Endometrium (tissue), 2 donors: ENCODE results near the gene MIA2.
A peak's percentile ranks its signal among the peaks of the same experiment; 100 is the strongest.

Source experiments
- FAIRE-seq: peaks from 2 replicates; lab custom pipeline; 2012; peaks lifted over from hg19 to GRCh38; lab: Jason Lieb, UNC
- donor health status: control.
- donor health status: control.

Gene MIA2

GRCh38 chr14:39384177-39384576 is 150.5 kb downstream of the MIA2 start:
- no peak for FAIRE-seq

- FAIRE-seq = no peak
Observed at GRCh38 chr14:39393289-39393688, 159.6 kb downstream of the MIA2 start.

GRCh38 chr14:39395555-39396254 is 162.0 kb downstream of the MIA2 start:
- no peak for FAIRE-seq

- no peak for FAIRE-seq
Observed at GRCh38 chr14:39396448-39396847, 162.7 kb downstream of the MIA2 start.

- no peak for FAIRE-seq
Observed at GRCh38 chr14:39398382-39398781, 164.7 kb downstream of the MIA2 start.

- FAIRE-seq = no peak
Observed at GRCh38 chr14:39406560-39406959, 172.8 kb downstream of the MIA2 start.

- no peak for FAIRE-seq
Observed at GRCh38 chr14:39416072-39416471, 182.4 kb downstream of the MIA2 start.

GRCh38 chr14:39417014-39417413 is 183.3 kb downstream of the MIA2 start:
- FAIRE-seq = no peak

GRCh38 chr14:39419272-39419671 is 185.6 kb downstream of the MIA2 start:
- no peak for FAIRE-seq

GRCh38 chr14:39422243-39422642 is 188.5 kb downstream of the MIA2 start:
- no peak for FAIRE-seq

GRCh38 chr14:39423793-39424192 is 190.1 kb downstream of the MIA2 start:
- no peak for FAIRE-seq

- peak; percentile 86 for FAIRE-seq
Observed at GRCh38 chr14:39425947-39426346, 192.2 kb downstream of the MIA2 start.

GRCh38 chr14:39426605-39427004 is 192.9 kb downstream of the MIA2 start:
- FAIRE-seq = no peak

- FAIRE-seq = no peak
Observed at GRCh38 chr14:39428118-39428517, 194.4 kb downstream of the MIA2 start.

- no peak for FAIRE-seq
Observed at GRCh38 chr14:39430762-39431415, 197.2 kb downstream of the MIA2 start.

- FAIRE-seq = no peak
Observed at GRCh38 chr14:39431416-39432178, 197.9 kb downstream of the MIA2 start.

GRCh38 chr14:39432179-39432618 is 198.5 kb downstream of the MIA2 start, which contains the start of gene FBXO33:
Gene FBXO33, minus strand, starts transcription at chr14:39432433. Its CDS starts 271 bp downstream, at chr14:39432162.
- no peak for FAIRE-seq

- no peak for FAIRE-seq
Observed at GRCh38 chr14:39432619-39433451, 199.1 kb downstream of the MIA2 start.

- no peak for FAIRE-seq
Observed at GRCh38 chr14:39433452-39433813, 199.7 kb downstream of the MIA2 start.

- no peak for FAIRE-seq
Observed at GRCh38 chr14:39434401-39434800, 200.7 kb downstream of the MIA2 start.

GRCh38 chr14:39435241-39435640 is 201.5 kb downstream of the MIA2 start:
- no peak for FAIRE-seq
